SU-DHL-6 (cell line): Measurements from ENCODE around the gene BAIAP3.

Experiments
- H2AFZ ChIP-seq: fragments of 200-600 bp; sonication (generic); 2 replicates; pipeline ENCODE4 v1.6.1; 2014; ENCODE audit warnings: low read depth, mild to moderate bottlenecking, moderate library complexity, mixed read lengths, antibody characterized with exemption, low read length; ENCODE audit not compliant: severe bottlenecking
- H3F3A ChIP-seq: fragments of 200-600 bp; shearing (Covaris generic); 2 replicates; pipeline ENCODE4 v1.6.0; 2016; ENCODE audit warnings: antibody characterized with exemption, mild to moderate bottlenecking; ENCODE audit not compliant: insufficient read depth
- H3K27ac ChIP-seq: fragments of 200-600 bp; sonication (generic); 2 replicates; pipeline ENCODE4 v1.5.1; 2016; ENCODE audit warnings: low read depth, mild to moderate bottlenecking, low read length, moderate library complexity, mixed read lengths
- H3K27me3 ChIP-seq: fragments of 200-600 bp; sonication (generic), shearing (Covaris generic); 2 replicates; pipeline ENCODE4 v1.6.0; 2014; ENCODE audit warnings: mild to moderate bottlenecking, low read length
- H3K36me3 ChIP-seq: fragments of 200-600 bp; sonication (generic); 2 replicates; pipeline ENCODE4 v1.6.1; 2014; ENCODE audit warnings: mild to moderate bottlenecking, low read length, mixed read lengths
- H3K4me2 ChIP-seq: fragments of 300-600, 200-600 bp; shearing (Covaris generic), sonication (generic); 2 replicates; pipeline ENCODE4 v1.6.0; 2014; ENCODE audit warnings: low read length, low read depth, mild to moderate bottlenecking; ENCODE audit not compliant: poor library complexity, severe bottlenecking
- H3K4me3 ChIP-seq: fragments of 200-600 bp; sonication (generic); 2 replicates; pipeline ENCODE4 v1.5.1; 2014; ENCODE audit warnings: antibody characterized with exemption, low read length, mild to moderate bottlenecking, mixed read lengths; ENCODE audit not compliant: insufficient read depth, poor library complexity, severe bottlenecking
- H3K79me2 ChIP-seq: fragments of 200-600 bp; sonication (generic); 2 replicates; pipeline ENCODE4 v1.6.1; 2014; ENCODE audit warnings: mild to moderate bottlenecking, low read length, moderate library complexity; ENCODE audit not compliant: insufficient read depth
- H3K9ac ChIP-seq: fragments of 200-600 bp; sonication (generic); 2 replicates; pipeline ENCODE4 v1.7.0; 2014; ENCODE audit warnings: mild to moderate bottlenecking, low read length
- H3K9me2 ChIP-seq: fragments of 200-600 bp; sonication (generic); replicated peaks from 2 replicates; pipeline ENCODE4 v1.6.1; 2014; ENCODE audit warnings: low read length; ENCODE audit not compliant: insufficient read depth
- H3K9me3 ChIP-seq: fragments of 200-600 bp; sonication (generic); 2 replicates; pipeline ENCODE4 v1.6.1; 2014; ENCODE audit warnings: low read length, mixed read lengths; ENCODE audit not compliant: insufficient read depth
- H4K20me1 ChIP-seq: fragments of 200-600 bp; sonication (generic); 2 replicates; pipeline ENCODE4 v1.6.1; 2014; ENCODE audit warnings: low read depth, mild to moderate bottlenecking, antibody characterized with exemption, low read length, moderate library complexity, mixed read lengths
- EZH2phosphoT487 ChIP-seq: fragments of 200-600 bp; sonication (generic), shearing (Covaris generic); conservative IDR thresholded peaks from 2 replicates; pipeline ENCODE4 v1.6.1; 2018; ENCODE audit warnings: mild to moderate bottlenecking, antibody characterized with exemption, low read length, moderate library complexity, mixed read lengths
- TF ChIP-seq, protein P1 (sequence below): fragments of 200-600 bp; sonication (generic); IDR thresholded peaks from one replicate; pipeline ENCODE4 v1.5.1; 2017; ENCODE audit warnings: antibody characterized with exemption, mild to moderate bottlenecking, low read length, moderate library complexity; ENCODE audit not compliant: insufficient read depth, poor library complexity, severe bottlenecking

Gene BAIAP3

DNA sequence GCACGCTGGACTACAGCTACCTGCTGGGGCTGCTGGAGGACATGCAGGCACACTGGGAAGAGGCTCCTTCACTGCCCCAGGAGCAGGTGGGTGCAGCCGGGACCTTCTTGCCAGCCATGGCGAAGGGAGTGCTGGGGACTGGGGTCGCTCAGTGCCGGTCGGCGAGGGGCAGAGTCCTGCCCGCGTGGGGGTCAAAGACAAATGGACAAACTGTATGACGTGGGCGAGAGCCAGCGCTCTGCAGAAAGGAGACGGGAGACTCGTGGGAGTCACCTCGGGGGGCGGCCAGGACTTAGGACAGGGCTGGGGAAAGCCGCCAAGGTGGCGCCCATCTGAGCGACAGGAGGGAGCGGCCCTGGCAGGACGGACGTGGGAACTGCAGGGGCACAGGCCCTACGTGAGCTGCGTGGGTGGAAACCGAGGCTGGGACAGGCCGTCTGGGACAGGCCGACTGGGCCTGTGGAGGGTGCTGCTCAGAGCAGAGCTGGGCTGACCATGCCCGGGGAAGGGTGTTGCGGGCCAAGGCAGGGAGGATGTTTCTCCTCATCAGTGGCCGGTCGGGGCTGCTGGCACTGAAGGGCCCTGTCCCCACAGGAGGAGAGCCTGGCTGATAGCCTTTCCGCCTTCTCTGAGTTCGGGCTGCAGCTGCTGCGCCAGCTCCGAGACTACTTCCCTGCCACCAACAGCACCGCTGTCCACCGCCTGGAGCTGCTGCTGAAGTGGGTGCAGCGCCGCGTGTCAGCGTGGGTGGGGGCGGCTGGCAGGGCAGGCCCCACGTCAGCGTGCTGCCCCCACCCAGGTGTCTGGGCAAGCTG, 10.2 kb downstream of the BAIAP3 start:
- Histone ChIP-seq H4K20me1 (no peaks in the 10 kb centered on the region), H3K9me2 (no peaks in the 10 kb centered on the region), H3K36me3 (no peaks in the 10 kb centered on the region), H3K9ac (no peak overlapping the region), H3K4me3 (no peak overlapping the region), H3K9me3 (no peaks in the 10 kb centered on the region), H3K79me2 (no peaks in the 10 kb centered on the region), H3K27ac (no peak overlapping the region), H3K4me2 (peak overlapping the region; percentile 50), H3K27me3 (no peaks in the 10 kb centered on the region), H3F3A (no peaks in the 10 kb centered on the region), H2AFZ (no peak overlapping the region)
- TF ChIP-seq EZH2phosphoT487: no peak
- TF ChIP-seq, protein P1, sequence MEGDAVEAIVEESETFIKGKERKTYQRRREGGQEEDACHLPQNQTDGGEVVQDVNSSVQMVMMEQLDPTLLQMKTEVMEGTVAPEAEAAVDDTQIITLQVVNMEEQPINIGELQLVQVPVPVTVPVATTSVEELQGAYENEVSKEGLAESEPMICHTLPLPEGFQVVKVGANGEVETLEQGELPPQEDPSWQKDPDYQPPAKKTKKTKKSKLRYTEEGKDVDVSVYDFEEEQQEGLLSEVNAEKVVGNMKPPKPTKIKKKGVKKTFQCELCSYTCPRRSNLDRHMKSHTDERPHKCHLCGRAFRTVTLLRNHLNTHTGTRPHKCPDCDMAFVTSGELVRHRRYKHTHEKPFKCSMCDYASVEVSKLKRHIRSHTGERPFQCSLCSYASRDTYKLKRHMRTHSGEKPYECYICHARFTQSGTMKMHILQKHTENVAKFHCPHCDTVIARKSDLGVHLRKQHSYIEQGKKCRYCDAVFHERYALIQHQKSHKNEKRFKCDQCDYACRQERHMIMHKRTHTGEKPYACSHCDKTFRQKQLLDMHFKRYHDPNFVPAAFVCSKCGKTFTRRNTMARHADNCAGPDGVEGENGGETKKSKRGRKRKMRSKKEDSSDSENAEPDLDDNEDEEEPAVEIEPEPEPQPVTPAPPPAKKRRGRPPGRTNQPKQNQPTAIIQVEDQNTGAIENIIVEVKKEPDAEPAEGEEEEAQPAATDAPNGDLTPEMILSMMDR: no peak

DNA sequence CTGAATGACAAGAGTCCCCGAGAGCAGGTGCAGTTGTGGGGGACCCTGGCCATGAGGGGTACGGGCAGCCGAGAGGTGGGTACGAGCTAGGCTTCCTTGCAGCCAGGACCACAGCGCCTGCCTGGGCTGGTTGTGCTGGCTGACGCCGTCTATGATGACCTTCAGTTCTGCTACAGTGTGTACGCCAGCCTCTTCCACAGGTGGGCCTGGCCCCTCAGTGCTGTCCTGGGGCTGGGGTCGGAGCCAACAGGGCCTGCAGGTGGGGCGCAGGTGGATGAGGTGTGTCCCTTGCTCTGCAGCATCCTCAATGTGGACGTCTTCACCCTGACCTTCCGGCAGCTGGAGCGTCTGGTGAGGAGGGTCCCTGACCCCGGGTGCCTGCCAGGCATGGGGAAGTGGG, 11.1 kb downstream of the BAIAP3 start:
- no peaks in the 10 kb centered on the region for H4K20me1 ChIP-seq
- no peak overlapping the region for H2AFZ ChIP-seq
- no peaks in the 10 kb centered on the region for H3K27me3 ChIP-seq
- H3K79me2 ChIP-seq: no peaks in the 10 kb centered on the region
- H3K9me3 ChIP-seq: no peaks in the 10 kb centered on the region
- H3K27ac ChIP-seq: no peak overlapping the region
- no peaks in the 10 kb centered on the region for H3F3A ChIP-seq
- TF ChIP-seq, protein P1: no peak
- no peak for TF ChIP-seq EZH2phosphoT487
- H3K4me3 ChIP-seq: no peak overlapping the region
- H3K36me3 ChIP-seq: no peaks in the 10 kb centered on the region
- no peaks in the 10 kb centered on the region for H3K9me2 ChIP-seq
- no peak overlapping the region for H3K9ac ChIP-seq
- no peak overlapping the region for H3K4me2 ChIP-seq

DNA sequence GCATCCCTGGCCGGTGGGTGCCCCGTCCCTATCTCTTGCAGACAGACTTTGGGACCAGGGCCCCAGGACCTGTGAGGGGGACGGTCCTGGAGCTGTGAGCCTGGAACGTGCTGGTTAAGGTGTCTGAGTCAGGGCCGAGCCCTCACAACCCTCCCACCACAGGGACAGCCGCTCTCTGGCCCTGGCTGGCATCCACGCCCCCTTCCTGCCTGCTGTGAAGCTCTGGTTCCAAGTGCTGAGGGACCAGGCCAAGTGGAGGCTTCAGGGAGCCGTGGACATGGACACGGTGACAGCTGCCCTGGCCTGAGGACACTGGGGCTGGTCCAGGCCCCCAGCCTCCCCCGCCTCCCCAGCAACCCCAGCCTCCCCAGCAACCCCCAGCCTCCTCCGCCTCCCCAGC, 11.6 kb downstream of the BAIAP3 start:
- Histone ChIP-seq H3K27ac (no peak overlapping the region), H3K4me2 (no peak overlapping the region), H3K4me3 (no peak overlapping the region), H4K20me1 (no peaks in the 10 kb centered on the region), H3K9ac (no peak overlapping the region), H3K27me3 (no peaks in the 10 kb centered on the region), H3K36me3 (no peaks in the 10 kb centered on the region), H2AFZ (no peak overlapping the region), H3K9me3 (no peaks in the 10 kb centered on the region), H3K79me2 (no peaks in the 10 kb centered on the region), H3K9me2 (no peaks in the 10 kb centered on the region), H3F3A (no peaks in the 10 kb centered on the region)
- TF ChIP-seq, protein P1: no peak
- TF ChIP-seq EZH2phosphoT487: no peak
